ENCODE measurements around the gene ALK.

GRCh38 chr2:29831560-29831959 is 89.8 kb downstream of the ALK start:
- TF ChIP-seq CTCF (IDR thresholded peaks at IDR 0.05) (no peak), EZH2 (IDR thresholded peaks at IDR 0.05; ENCODE audit: borderline replicate concordance, insufficient read depth, low read depth, low read length, poor library complexity, severe bottlenecking) (no peak)
